ENCODE measurements around the gene MOB1B. TPM values are rescaled to one million over a fixed set of nuclear protein-coding genes. Genes with fewer than 3 reads are reported as not detected.
"Not testable (repeated sequence)": the region's sequence is repeated elsewhere in the genome, so short reads cannot be mapped to it uniquely, and the experiment has no call there.

Gene MOB1B
- polyA plus RNA-seq, 1 donor from 2014 or later: 32.9 TPM

DNA sequence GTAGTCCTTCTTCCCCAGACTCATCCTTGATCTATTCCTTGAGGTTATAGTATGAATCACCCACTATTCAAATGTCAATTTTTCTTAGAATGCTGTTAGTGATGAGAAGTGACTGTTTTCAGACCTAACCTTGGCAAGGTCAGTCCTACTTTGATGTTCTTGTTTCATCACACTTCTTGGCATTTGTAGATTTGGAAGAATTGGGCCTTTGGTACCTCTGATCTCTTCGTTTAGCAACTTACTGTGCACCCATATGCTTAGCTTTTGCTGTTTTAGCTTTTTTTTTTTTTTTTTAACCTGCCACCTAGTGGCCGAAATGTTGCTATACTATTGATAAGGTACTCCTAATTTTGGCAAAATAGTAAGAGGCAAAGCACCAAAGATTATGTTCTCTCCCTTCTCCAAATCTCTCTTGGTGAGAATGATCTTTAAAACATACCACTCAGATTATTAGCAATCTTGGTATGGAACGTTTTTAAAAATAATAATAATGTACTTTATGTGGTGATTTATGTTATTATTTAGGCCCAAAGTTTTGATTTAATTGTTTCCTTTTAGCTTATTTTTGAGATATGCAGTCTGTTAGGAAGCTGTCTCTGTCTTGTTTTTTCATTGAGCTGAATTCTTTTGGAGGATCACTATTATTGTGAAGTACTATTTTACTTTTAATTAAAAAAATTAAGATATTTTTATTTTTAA, 107.9 kb downstream of the MOB1B start:
- H3F3A ChIP-seq (ENCODE audit: insufficient read depth, low read length, poor library complexity, severe bottlenecking): no peaks in the 10 kb centered on the region
- no peak overlapping the region for H2AFZ ChIP-seq (ENCODE audit: low read depth, low read length)
- H3K27ac ChIP-seq (ENCODE audit: low read length): no peak overlapping the region
- H3K4me3 ChIP-seq (ENCODE audit: low read length): no peak overlapping the region
- H3K9ac ChIP-seq (ENCODE audit: low read length): no peak overlapping the region
- peaks cover 5% of the 10 kb centered on the region for H3K9me3 ChIP-seq (ENCODE audit: low read length)
- H3K79me2 ChIP-seq (replicated peaks; ENCODE audit: insufficient read depth, low read length): peaks cover 10% of the 10 kb centered on the region
- H3K36me3 ChIP-seq (ENCODE audit: insufficient read depth, low read length): no peaks in the 10 kb centered on the region
- no peaks in the 10 kb centered on the region for H3K9me2 ChIP-seq (ENCODE audit: insufficient read depth, low read length)
- no peaks in the 10 kb centered on the region for H3K27me3 ChIP-seq (ENCODE audit: insufficient read depth, low read depth, low read length)
- no peaks in the 10 kb centered on the region for H4K20me1 ChIP-seq (ENCODE audit: insufficient read depth)
- TF ChIP-seq, protein P1, sequence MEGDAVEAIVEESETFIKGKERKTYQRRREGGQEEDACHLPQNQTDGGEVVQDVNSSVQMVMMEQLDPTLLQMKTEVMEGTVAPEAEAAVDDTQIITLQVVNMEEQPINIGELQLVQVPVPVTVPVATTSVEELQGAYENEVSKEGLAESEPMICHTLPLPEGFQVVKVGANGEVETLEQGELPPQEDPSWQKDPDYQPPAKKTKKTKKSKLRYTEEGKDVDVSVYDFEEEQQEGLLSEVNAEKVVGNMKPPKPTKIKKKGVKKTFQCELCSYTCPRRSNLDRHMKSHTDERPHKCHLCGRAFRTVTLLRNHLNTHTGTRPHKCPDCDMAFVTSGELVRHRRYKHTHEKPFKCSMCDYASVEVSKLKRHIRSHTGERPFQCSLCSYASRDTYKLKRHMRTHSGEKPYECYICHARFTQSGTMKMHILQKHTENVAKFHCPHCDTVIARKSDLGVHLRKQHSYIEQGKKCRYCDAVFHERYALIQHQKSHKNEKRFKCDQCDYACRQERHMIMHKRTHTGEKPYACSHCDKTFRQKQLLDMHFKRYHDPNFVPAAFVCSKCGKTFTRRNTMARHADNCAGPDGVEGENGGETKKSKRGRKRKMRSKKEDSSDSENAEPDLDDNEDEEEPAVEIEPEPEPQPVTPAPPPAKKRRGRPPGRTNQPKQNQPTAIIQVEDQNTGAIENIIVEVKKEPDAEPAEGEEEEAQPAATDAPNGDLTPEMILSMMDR (IDR thresholded peaks at IDR 0.05; ENCODE audit: poor library complexity, severe bottlenecking): peak; percentile 51
- TF ChIP-seq TAF1 (IDR thresholded peaks at IDR 0.05; ENCODE audit: low read depth) (no peak), SMC3 (conservative IDR thresholded peaks at IDR 0.05; ENCODE audit: poor library complexity) (peak; percentile 40)
- H3K4me2 ChIP-seq (ENCODE audit: low read length): no peak overlapping the region

DNA sequence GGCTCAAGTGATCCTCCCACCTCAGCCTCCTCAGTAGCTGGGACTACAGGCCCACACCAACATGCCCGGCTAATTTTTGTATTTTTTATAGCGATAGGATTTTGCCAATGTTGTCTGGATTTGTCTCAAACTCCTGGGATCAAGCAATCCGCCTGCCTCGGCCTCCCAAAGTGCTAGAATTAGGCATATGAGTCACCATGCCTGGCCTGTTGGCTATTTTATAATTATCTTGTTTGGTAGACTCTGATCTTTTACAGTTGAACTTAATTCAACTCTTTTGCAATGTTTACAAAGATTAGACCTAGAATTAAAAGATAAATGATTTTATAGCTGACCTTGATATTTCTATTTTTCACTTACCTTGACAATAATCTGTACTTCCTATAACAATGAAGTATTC, 109.3 kb downstream of the MOB1B start:
- TF ChIP-seq POLR2AphosphoS5 (IDR thresholded peaks at IDR 0.05): no peak
- TF ChIP-seq, protein P2, sequence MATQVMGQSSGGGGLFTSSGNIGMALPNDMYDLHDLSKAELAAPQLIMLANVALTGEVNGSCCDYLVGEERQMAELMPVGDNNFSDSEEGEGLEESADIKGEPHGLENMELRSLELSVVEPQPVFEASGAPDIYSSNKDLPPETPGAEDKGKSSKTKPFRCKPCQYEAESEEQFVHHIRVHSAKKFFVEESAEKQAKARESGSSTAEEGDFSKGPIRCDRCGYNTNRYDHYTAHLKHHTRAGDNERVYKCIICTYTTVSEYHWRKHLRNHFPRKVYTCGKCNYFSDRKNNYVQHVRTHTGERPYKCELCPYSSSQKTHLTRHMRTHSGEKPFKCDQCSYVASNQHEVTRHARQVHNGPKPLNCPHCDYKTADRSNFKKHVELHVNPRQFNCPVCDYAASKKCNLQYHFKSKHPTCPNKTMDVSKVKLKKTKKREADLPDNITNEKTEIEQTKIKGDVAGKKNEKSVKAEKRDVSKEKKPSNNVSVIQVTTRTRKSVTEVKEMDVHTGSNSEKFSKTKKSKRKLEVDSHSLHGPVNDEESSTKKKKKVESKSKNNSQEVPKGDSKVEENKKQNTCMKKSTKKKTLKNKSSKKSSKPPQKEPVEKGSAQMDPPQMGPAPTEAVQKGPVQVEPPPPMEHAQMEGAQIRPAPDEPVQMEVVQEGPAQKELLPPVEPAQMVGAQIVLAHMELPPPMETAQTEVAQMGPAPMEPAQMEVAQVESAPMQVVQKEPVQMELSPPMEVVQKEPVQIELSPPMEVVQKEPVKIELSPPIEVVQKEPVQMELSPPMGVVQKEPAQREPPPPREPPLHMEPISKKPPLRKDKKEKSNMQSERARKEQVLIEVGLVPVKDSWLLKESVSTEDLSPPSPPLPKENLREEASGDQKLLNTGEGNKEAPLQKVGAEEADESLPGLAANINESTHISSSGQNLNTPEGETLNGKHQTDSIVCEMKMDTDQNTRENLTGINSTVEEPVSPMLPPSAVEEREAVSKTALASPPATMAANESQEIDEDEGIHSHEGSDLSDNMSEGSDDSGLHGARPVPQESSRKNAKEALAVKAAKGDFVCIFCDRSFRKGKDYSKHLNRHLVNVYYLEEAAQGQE (IDR thresholded peaks at IDR 0.05; ENCODE audit: borderline replicate concordance): no peak
- H3K4me2 ChIP-seq (ENCODE audit: low read length): no peak overlapping the region
- no peak overlapping the region for H3K27ac ChIP-seq (ENCODE audit: low read length)
- no peak overlapping the region for H2AFZ ChIP-seq (ENCODE audit: low read depth, low read length)
- H3K27me3 ChIP-seq (ENCODE audit: insufficient read depth, low read depth, low read length): no peaks in the 10 kb centered on the region
- peaks cover 10% of the 10 kb centered on the region for H3K79me2 ChIP-seq (replicated peaks; ENCODE audit: insufficient read depth, low read length)
- no peak overlapping the region for H3K4me3 ChIP-seq (ENCODE audit: low read length)
- H4K20me1 ChIP-seq (ENCODE audit: insufficient read depth): no peaks in the 10 kb centered on the region
- no peak overlapping the region for H3K9ac ChIP-seq (ENCODE audit: low read length)
- H3K9me2 ChIP-seq (ENCODE audit: insufficient read depth, low read length): no peaks in the 10 kb centered on the region
- no peaks in the 10 kb centered on the region for H3F3A ChIP-seq (ENCODE audit: insufficient read depth, low read length, poor library complexity, severe bottlenecking)
- peaks cover 5% of the 10 kb centered on the region for H3K9me3 ChIP-seq (ENCODE audit: low read length)
- no peaks in the 10 kb centered on the region for H3K36me3 ChIP-seq (ENCODE audit: insufficient read depth, low read length)

DNA sequence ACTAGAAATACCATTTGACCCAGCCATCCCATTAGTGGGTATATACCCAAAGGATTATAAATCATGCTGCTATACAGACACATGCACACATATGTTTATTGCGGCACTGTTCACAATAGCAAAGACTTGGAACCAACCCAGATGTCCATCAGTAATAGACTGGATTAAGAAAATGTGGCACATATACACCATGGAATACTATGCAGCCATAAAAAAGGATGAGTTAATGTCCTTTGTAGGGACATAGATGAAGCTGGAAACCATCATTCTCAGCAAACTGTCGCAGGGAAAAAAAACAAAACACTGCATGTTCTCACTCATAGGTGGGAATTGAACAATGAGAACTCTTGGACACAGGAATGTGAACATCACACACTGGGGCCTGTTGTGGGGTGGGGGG, 115.2 kb downstream of the MOB1B start:
- not testable (repeated sequence) for H3K79me2 ChIP-seq (replicated peaks; ENCODE audit: insufficient read depth, low read length); H3K9ac ChIP-seq (ENCODE audit: low read length); H2AFZ ChIP-seq (ENCODE audit: low read depth, low read length); H3K36me3 ChIP-seq (ENCODE audit: insufficient read depth, low read length); H3K4me2 ChIP-seq (ENCODE audit: low read length); H4K20me1 ChIP-seq (ENCODE audit: insufficient read depth); H3K27me3 ChIP-seq (ENCODE audit: insufficient read depth, low read depth, low read length); H3F3A ChIP-seq (ENCODE audit: insufficient read depth, low read length, poor library complexity, severe bottlenecking); H3K9me3 ChIP-seq (ENCODE audit: low read length); H3K4me3 ChIP-seq (ENCODE audit: low read length); H3K27ac ChIP-seq (ENCODE audit: low read length); H3K9me2 ChIP-seq (ENCODE audit: insufficient read depth, low read length)

Data from neural cell (in vitro differentiated cells).